Measurements from ENCODE around the gene NAXD. TPM values are rescaled to one million over a fixed set of nuclear protein-coding genes. Genes with fewer than 3 reads are reported as not detected.
"Not testable (repeated sequence)": the region's sequence is repeated elsewhere in the genome, so short reads cannot be mapped to it uniquely, and the experiment has no call there.

The NAXD gene
- total RNA-seq, 1 donor from 2014 or later, result 27.4 TPM

DNA sequence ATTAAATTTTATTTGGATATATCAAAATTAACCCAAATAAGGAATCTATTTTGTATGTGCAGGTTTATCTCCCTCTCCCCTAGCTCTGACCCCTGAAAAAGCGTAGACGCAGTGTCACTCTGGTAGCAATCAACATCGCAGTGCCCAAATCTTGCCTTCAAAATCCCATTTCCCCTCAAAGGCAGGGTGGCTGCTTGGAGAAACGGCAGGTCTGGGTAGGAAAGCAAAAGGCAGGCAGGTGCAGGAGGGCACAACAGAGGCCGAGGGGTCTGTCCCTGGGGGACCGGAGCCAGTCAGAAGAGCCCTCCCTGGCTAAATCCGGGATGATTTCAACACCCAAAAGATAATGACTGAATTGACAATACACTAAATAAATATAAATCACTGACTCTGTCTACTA lies 41.9 kb downstream of the NAXD start:
- H3K27ac ChIP-seq, result no peak overlapping the region
- DNase-seq, result no peak
- peaks cover 6% of the 10 kb centered on the region for H3K4me1 ChIP-seq
- no peak for ATAC-seq
- H3K4me3 ChIP-seq, result no peak overlapping the region
- no peaks in the 10 kb centered on the region for H3K9me3 ChIP-seq
- TF ChIP-seq, protein P1, sequence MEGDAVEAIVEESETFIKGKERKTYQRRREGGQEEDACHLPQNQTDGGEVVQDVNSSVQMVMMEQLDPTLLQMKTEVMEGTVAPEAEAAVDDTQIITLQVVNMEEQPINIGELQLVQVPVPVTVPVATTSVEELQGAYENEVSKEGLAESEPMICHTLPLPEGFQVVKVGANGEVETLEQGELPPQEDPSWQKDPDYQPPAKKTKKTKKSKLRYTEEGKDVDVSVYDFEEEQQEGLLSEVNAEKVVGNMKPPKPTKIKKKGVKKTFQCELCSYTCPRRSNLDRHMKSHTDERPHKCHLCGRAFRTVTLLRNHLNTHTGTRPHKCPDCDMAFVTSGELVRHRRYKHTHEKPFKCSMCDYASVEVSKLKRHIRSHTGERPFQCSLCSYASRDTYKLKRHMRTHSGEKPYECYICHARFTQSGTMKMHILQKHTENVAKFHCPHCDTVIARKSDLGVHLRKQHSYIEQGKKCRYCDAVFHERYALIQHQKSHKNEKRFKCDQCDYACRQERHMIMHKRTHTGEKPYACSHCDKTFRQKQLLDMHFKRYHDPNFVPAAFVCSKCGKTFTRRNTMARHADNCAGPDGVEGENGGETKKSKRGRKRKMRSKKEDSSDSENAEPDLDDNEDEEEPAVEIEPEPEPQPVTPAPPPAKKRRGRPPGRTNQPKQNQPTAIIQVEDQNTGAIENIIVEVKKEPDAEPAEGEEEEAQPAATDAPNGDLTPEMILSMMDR (IDR thresholded peaks at IDR 0.05), result no peak
- intact Hi-C loops (cut with DNase I), result no loop called here
- H3K27me3 ChIP-seq (ENCODE audit: low read depth), result no peaks in the 10 kb centered on the region
- H3K36me3 ChIP-seq, result peaks cover 55% of the 10 kb centered on the region

DNA sequence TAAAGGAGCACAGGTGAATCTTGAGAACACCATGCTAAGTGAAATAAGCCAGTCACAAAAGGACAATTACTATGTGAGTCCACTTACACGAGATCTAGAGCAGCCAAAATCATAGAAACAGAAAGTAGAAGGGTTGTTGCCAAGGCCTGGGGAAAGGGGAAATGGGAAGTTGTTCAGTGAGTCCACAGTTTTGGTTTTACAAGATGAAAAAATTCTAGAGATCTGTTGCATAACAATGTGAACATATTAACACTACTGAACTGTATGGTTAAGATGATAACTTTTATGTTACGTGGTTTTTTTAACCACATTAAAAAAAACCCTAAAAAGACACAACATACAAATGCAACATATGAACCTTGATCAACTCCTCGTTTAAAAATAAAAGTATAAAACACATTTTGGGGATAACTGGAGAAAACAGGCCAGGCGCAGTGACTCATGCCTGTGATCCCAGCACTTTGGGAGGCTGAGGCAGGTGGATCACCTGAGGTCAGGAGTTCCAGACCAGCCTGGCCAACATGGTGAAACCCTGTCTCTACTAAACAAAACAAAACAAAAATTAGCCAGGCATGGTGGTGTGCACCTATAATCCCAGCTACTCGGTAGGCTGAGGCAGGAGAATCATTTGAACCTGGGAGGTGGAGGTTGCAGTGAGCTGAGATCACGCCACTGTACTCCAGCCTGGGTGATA lies 43.0 kb downstream of the NAXD start:
- H3K4me3 ChIP-seq; H3K27ac ChIP-seq; H3K27me3 ChIP-seq (ENCODE audit: low read depth); intact Hi-C loops (cut with DNase I); H3K9me3 ChIP-seq; H3K4me1 ChIP-seq; DNase-seq: not testable (repeated sequence)
- H3K36me3 ChIP-seq, result peaks cover 59% of the 10 kb centered on the region
- peak; percentile 56 to 73 for ATAC-seq

DNA sequence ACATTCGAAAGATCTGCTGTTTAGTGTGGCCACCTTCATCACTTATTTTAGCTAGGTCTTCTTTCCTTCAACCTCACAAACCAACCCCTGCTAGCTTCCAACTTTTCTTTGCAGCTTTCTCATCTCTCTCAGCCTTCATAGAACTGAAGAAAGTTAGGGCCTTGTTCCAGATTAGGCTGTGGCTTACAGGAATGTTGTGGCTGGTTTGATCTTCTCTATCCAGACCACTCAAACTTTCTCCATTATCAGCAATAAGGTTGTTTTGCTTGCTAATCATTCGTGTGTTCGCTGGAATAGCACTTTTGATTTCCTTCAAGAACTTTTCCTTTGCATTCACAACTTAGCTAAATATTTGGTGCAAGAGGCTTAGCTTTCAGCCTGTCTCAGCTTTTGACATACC lies 45.9 kb downstream of the NAXD start:
- no peak for ATAC-seq
- intact Hi-C loops (cut with DNase I), result no loop called here
- no peak overlapping the region for H3K27ac ChIP-seq
- no peak for DNase-seq
- H3K4me3 ChIP-seq, result no peak overlapping the region
- peaks cover 6% of the 10 kb centered on the region for H3K4me1 ChIP-seq
- no peaks in the 10 kb centered on the region for H3K27me3 ChIP-seq (ENCODE audit: low read depth)
- H3K9me3 ChIP-seq, result no peaks in the 10 kb centered on the region
- peaks cover 61% of the 10 kb centered on the region for H3K36me3 ChIP-seq
- TF ChIP-seq, protein P1 (IDR thresholded peaks at IDR 0.05), result no peak

DNA sequence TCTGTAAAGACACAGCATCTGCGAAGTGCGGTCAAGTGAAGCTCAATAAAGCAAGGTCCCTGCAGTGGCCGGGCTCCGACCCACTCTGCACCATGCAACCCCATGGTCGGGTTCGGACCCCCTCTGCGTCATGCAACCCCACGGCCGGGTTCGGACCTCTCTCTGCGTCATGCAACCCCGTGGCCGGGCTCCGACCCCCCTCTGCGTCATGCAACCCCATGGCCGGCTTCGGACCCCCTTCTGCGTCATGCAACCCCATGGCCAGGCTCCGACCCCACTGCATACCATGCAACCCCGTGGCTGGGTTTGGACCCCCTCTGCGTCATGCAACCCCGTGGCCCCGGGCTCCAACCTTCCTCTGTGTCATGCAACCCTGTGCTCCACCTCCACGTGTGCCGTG lies 46.7 kb downstream of the NAXD start:
- Histone ChIP-seq H3K36me3 (peaks cover 69% of the 10 kb centered on the region), H3K9me3 (no peaks in the 10 kb centered on the region), H3K27me3 (ENCODE audit: low read depth) (no peaks in the 10 kb centered on the region), H3K27ac (no peak overlapping the region), H3K4me3 (no peak overlapping the region), H3K4me1 (peaks cover 6% of the 10 kb centered on the region)
- intact Hi-C loops (cut with DNase I), result no loop called here
- TF ChIP-seq, protein P1 (IDR thresholded peaks at IDR 0.05), result no peak
- ATAC-seq, result no peak
- no peak for DNase-seq

DNA sequence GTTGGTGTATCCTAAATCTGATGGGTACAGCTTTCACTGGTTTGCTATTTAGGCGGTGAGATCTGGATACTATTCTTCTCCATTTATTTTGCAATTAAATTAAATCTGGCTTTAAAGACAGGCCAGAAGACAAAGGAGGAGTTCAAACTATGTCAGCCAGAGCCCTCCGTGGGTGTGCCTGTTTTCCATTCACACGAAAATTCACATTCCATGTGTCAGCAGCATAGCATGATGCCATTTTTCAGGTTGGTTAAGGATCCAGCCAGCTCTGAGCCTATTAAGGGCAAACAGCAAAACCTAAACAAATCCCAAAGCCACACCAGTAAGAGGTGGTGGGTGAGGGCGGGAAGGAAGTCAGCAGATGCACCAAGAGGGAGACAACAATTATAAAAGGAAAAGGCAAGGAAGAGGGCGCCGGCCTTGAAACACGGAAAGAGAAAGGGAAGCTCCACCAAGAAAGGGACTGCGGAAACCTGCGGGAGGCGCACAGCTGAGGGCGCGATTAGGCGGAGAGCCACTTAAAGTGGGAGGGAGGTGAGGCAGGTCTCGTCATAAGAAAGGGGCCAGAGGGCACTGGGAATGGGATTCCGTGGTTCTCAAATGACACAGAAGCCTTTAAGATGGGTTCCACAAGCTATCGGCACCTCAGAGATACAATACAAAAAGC lies 47.6 kb downstream of the NAXD start:
- intact Hi-C loops (cut with DNase I), result no loop called here
- H3K36me3 ChIP-seq, result peaks cover 71% of the 10 kb centered on the region

More for the DNA sequence above, 47.6 kb downstream of the NAXD start:
- ATAC-seq, result no peak
- Histone ChIP-seq H3K9me3 (no peaks in the 10 kb centered on the region), H3K4me1 (peaks cover 6% of the 10 kb centered on the region), H3K27me3 (ENCODE audit: low read depth) (no peaks in the 10 kb centered on the region), H3K27ac (no peak overlapping the region), H3K4me3 (no peak overlapping the region)
- TF ChIP-seq, protein P1 (IDR thresholded peaks at IDR 0.05), result no peak
- DNase-seq, result no peak
